ENCODE measurements around the gene TCEA2.

The TCEA2 gene

DNA sequence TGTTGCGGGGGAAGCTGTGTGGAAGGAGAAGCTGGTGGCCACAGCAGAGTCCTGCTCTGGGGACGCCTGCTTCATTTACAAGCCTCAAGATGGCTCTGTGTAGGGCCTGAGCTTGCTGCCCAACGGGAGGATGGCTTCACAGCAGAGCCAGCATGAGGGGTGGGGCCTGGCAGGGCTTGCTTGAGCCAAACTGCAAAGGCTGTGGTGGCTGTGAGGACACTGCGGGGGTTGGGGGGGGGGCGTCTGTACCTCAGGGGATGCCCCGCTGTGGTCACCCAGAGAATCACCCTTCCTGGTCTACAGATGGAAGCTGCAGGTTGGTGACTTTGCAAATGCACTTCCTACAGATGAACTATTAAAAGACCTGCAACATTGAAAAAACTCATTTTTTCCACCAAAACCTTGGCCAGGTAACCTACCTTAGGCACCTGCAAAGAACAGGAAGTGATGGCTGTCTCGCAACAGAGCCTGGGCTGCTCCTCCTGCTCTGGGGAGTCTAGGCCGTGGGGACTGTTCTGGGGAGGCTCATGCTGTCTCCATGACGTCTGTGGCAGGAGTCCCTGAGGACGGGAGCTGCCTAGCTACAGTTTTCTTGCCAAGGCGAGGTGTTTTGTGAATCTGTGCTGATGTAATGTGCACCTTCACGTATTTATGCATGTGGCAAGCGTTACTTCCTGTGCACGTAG lies 37.0 kb downstream of the TCEA2 start:
- DNase-seq = peak; percentile 15

DNA sequence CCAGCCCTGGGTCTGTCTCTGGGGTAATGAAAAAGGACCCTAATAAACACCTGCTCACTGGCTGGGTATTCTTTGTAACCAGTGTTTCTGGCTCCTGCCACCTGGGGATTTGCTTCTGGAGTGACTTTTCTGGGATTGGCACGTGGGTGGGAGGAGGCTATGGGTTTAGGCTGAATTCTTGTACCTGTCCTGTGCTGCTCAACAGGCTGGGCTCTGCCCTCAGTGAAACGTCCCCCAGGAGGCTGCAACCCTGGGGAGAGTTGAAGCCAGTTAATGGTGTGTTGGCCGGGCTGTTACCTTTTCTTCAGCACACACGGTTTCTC lies 37.5 kb downstream of the TCEA2 start:
- DNase-seq = no peak

DNA sequence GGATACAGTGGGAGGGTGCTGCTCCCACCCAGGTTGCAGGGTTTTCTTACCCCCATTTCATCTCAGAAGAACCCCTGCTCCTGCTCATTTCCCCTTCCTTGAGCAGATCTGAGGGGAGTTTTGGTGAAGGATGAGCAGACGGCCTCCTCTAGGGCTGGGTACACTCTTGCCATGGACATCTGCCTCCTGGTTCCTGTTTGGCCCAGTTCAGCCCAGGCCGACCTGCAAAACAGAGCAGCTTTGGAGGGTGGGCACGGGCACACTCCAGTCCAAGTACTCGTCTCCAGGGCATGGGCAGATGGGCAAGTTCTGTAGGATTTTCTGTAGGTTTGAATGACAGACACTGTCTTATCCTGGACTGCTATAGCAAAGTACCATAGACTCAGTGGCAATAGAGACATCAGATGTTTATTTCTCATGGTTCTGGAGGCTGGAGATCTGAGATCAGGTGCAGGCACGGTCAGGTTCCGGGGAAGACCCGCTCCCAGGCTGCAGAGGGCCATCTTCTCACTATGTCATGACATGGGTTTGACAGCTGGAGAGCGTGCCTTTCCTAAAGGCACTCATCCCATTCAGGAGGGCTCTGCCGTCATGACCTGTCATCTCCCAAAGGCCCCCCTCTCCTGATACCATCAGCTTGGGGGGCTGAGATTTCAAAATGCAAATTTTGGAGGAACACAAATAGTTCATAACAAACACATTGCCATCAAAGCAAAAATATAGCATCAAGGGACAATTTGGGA lies 38.1 kb downstream of the TCEA2 start:
- DNase-seq = no peak

DNA sequence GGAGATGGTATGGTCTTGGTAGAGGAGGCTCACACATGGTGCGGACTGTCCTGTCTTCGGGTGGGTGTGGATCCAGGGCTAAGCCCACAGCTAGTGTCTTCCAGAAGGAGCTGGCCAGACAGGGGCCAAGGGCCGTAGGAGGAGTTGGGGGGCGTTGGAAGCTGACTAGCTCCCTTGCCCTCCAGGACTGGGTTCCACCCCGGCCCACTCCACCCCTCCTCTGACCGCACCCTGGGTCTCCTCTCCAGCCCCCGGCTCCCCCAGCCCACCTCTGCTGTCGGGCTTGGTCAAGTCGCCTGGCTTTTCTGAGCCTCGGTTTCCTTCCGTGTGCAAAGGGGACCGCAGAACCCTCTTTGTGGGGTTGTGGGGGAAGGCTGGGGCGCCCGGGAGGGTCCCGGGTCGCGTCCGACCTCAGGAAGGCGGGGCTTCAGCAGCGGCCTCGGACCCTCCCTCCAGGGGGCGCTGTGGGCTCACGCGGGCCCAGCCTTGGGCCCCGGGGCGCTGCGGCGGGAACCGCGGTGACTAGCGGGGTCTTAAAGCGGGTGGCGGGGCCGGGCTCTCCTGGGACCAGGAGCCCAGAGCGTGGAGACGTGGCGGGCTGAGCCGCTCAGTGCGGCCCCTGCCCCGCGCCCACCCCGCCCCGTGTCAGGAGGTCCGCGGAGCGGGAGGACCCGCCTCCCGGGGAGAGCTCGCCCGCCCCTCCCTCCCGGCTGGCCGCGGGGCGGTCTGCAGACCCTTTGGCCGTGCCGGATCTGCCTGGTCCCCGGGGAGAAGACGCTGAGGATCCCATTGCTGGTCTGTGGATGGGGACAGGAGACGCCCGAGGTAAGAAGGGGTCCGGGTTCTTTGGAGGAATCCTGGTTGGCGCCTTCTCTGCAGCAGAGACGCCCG lies 39.0 kb downstream of the TCEA2 start:
- DNase-seq = no peak

DNA sequence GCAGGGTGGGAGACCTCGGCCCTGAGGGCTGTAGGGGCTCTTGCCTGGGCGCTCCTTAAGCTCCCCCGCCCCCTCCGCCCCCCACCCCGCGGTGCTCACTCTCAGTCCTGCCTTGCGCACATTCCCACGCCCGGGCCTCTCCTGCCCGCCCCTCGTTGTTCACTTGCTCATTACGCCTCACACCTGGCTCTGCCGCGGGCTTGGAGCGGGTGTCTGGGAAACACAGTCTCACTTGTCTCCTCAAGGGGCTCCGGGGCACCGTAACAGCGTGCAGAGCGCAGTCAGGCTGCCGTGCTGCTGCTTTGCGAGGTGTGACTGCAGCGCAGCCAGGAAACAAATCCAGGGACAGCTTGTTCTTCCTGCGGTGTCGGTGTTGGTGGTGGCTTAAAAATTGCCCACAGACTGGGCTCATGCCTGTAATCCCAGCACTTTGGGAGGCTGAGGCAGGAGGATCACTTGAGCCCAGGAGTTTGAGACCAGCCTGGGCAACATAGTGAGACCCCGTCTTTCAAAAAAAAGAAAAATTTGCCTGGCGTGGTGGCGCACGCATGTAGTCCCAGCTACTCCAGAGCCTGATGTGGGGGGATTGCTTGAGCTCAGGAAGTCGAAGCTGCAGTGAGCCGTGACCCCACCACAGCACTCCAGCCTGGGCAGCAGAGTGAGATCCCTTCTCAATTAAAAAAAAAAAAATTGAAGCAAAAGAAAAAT lies 39.8 kb downstream of the TCEA2 start:
- no peak for DNase-seq

DNA sequence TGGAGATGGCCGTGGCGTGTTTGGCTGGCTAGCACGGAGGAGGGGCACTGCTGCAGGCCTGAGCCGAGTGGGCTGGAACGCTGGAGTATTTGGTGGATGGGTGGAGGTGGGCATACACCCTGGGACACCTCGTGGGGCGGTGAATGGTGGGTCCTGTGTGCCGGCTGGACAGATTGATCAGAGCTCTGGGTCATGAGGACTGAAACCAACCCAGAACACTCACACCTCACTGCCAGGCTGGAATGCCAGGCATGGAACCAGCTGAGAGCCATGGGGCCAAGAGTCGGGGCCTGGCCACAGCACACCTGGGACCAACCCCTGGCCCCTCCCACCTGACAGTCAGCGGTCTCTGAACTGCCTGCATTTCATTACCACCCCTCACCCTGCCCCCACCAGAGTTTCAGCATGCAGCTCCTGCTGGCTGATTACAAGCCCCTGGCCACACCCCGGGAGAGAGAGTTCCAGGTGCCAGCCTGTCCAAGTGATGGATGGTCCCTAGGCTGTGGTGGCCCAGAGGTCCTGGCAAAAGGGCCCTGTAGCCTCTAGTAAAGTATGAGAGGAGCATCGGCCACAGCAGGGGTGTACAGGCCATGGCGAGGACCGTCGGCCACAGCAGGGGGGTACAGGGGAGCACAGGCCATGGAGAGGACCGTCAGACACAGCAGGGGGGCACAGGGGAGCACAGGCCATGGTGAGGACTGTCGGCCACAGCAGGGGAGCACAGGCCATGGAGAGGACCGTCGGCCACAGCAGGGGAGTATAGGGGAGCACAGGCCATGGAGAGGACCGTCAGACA lies 41.1 kb downstream of the TCEA2 start:
- no peak for DNase-seq

DNA sequence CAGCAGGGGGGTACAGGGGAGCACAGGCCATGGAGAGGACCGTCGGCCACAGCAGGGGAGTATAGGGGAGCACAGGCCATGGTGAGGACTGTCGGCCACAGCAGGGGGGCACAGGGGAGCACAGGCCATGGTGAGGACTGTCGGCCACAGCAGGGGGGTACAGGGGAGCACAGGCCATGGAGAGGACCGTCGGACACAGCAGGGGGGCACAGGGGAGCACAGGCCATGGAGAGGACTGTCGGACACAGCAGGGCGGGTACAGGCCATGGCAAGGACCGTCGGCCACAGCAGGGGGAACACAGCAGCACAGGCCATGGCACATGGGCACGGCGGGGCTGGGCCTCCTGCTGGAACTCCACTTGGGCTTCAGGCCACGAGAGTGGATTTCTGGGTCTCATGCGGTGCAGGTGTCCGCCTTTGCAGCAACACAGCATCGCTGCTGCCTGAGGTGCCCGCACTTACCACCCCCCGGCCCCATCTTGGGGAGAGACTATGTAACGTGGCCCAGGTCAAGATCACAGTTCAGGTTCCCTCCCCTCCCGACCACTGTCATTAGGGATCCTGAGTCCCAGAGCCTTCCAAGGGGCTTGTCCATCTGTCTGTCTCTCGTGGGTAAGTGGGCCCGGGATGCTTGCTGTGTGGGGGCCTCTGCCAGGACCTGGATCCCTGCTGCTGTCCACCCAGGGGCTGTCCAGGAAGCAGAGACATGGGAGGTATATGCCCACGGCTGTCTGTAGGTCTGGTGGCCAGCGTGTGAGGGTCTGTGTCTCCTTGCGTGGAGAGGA lies 41.9 kb downstream of the TCEA2 start:
- DNase-seq = no peak

DNA sequence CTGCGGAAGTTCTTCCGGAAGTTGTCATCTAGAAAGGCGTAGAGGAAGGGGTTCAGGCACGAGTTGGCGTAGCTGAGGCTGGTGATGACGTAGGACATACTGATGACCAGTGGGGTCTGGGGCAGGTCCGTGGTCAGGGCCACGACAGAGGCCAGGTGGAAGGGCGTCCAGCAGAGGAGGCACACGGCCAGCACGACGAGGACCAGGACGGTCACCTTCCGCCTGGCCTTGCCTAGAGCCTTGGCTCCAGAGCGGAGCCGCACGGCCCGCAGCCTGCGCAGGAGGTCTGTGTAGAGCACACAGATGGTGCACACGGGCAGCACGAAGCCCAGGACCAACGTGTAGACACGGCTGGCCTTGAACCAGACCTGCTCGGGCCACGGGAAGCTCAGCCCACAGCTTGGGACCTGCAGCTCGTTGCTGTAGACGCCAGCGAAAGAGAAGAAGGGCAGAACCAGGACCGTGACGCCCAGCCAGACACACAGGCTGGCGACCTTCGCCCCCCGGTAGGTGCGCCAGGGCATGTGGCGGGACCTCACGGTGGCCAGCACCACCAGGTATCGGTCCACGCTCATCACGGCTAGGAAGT lies 42.9 kb downstream of the TCEA2 start:
- no peak for DNase-seq

DNA sequence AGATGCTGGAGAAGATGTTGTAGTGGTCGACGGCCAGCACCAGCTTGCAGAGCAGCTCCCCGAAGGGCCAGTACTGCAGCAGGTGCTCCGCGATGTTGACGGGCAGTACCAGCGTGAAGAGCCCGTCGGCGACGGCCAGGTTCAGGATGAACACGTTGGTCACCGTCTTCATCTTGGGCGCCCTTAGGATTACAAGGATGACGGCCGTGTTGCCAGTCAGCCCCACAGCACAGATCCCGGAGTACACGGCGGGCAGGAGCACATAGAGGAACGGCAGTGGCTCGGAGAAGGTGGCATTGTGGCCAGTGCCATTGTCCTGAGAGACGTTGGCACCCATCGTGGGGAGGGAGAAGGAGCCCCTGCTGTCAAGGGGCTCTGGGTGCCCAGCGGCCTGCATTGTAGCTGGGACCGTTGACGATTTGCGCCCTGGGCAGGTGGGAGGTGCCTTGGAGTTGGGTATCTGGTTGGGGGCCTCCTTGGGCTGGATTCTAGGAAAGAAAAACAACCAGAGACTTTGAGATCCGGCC lies 43.5 kb downstream of the TCEA2 start:
- no peak for DNase-seq

DNA sequence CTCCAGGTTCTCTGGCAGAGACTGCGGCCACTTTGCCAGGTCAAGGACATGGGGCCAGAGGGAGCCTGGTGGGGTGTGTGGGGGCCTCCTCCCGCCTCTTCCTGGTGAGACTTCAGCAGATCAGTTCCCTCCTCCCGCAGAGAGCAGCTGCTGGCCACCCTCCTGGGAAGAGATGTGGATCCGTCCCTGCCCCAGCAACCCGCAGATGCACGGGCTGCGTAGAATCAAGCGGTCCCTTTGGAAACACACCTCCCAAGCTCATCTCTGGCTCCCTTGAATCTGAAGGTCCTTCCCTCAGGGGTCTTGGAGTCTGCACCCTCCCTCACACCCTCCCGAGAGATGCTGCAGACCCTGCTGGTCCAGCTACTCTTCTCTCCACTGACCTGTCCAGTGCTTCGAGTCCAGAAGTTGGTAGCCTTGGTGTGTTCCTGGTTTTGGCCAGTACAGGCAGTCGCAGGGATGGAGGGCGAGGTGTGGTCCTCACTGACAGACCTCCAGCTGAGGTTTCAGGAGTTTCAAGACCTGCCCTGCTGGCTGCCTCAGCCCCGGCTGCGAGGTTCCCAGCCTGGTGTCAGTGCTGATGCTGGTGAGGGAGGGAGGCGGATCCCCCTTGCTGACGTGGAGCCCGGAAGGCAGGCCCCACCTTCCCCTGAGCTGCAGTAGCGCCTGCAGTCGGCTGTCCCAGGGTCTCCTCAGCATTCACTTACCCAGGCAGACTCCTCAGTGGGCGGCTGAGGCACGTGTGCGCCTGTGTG lies 44.2 kb downstream of the TCEA2 start, which contains the start of gene NPBWR2:
Gene NPBWR2 (minus strand): TSS at position 585 of the 755 bp plus-strand sequence. CDS start 734 bp downstream, outside the sequence.
- no peak for DNase-seq

DNA sequence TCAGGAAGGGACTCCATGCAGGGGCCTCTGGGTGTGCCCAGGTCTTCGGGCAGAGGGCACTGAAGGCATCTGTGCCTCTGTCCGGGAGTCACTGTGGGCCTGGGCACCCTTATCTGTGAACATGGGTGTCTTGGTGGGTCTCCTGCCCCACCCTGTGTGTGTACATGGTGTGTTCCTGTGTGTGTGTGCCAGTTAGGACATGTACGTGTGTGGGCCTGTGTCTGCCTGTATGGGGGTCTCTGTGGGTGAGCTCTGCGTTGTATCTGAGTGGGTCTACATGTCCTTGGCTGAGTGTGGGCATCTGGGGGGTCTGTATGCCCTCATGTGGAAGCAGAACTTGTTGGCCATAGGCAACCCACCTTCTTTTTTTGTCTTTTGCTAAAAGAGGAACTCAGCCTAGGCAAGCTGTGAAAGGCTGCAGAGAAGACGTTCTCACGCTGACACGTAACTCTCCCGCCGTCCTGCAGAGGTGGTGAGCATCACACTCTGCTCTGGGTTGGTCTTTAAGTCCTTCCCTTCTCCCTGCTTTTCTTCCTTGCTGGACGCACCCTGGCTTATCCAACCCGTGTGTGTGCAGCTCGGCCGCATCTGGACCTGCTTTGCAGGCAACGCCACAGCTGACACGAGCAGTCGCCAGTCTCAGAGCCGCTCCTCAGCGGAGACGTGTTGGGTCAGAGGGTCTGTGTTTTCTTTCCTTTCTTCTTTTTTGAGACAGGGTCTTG lies 44.9 kb downstream of the TCEA2 start:
- DNase-seq = no peak

DNA sequence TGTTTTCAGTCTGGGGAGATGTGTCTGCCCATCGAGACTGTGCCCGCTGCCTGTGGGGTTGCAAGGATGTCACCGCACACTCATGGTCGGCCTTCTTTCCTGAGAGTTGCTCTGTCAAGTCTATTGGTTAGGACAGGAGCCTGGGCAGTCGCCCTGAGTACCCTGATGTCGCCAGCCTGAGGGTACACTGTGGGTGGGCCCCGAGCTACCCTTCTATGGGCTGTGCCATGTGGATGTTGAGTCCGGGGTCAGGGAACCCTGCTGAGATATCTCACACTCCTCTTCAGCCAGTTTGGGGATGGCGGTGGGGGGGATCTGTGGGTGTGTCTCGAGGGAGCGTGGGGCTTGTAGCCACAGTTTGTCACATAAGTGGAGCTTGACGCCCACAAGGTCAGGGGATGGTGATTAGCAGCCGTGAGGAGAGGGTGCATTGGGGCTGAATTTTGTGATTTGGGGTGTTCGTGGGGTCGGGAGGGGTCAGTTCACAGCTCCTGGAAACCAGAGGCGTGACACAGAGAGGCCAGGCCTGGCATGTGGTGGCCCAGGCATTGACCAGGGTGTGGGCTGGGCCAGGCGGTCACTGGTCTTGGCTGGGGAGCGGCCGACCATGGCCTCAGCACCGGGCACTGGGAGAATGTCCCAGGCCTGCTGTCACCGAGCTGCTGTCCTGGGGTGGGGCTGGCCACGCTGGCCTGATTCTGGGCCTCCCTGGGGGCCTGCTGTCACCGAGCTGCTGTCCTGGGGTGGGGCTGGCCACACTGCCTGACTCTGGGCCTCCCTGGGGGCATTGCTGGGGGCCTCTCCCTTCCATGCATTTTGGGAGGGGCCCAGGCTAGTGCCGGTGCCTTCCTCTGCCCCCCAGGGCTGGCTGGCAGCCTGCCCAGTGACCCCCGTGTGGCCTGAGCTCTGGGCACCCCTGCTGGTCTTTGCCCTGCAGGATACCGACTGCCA lies 46.0 kb downstream of the TCEA2 start:
- no peak for DNase-seq

DNA sequence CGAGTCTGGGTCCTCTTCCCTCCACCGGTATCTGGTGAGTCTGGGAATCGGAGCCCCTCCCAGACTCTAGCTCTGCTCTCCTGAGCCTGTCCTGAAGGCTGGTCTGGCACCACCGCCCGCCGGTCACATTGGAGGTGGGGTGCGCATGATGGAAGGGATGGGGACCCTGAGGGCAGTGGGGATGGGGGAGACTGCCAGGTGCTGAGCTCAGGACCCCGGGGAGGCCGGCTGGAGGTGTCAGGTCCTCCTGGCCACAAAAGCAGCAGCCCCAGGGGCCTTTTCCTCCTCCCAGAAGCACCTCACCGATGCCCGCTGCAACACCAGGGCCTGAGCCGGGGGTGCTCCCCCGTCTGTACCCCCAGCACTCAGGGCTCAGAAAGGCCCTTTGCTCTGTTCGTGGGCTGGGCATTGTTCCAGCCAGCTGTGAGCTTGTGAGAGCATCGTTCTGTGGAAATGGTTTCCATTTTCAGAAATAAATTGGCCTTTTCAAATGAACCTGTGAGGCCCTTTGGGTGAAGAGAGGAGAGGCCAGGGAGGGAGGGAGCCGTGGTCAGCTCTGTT lies 46.9 kb downstream of the TCEA2 start:
- no peak for DNase-seq

DNA sequence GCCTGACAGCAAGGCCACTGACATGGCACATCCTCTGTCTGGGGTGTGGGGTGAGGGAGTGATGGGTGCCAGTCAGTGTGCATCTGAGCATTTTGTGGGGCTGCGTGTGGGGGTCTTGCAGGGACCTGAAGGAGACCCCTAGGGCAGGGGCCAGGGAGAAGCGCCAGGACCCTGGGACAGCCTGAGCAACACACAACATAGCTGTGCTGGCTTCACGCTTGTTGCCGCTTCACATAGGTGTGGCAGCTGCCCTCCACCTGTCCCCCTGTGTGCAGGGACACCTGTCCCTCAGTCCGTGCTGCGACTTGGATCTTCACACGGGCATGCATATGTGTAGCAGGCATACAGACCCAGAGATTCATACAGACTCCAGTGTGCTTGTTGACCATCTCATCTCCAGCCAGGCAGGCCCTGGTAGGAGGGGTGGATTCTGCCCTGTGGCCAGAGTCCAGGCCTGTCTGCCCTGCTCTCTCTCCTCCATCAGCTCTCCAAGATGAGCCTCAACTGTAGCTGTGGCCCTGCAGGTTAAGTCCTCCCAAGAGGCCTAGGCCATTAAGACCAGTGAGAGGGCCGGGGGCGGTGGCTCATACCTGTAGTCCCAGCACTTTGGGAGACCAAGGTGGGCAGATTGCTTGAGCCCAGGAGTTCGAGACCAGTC lies 47.5 kb downstream of the TCEA2 start:
- no peak for DNase-seq

DNA sequence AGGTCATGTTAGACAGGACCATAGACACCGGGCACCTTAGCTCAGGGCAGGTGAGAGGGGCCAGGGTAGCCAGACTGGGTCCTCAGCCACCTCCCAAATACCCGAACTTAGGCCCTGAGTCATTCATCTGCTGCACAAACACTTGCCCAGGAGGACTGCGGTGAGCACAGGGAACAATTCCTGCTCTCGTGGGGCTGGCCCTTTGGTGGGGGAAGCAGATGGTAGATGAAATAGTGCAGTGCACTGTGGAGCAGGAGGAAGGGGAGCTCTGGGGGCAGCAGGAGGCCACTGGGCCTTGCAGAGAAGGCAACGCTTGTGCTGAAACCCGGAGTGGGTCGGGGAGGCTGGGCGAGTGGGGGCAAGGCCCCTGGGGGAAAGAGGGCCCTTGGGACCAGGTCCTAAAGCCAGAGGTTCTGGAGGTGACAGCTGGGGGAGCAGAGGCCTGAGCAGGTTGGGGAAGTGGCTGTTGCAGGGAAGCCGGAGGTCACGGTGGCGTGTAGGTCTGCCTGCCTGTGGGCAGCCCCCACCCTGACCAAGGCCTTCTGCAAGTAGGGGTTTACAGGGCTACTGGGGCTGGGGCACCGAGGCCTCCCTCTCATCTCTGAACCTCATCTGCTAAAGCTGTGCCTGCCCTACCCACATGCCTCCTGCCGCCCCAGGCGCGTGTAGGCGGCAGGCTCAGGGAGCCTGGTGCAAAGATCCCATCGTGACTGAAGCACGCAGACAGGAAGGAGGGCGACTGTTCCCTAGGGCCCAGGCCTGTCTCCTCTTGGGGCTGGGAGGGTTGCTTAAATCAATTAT lies 49.0 kb downstream of the TCEA2 start:
- DNase-seq = no peak
